ENCODE measurements around the gene MEGF6.

GRCh38 chr1:3645247-3645646 lies 33.9 kb upstream of the MEGF6 start:
- TF ChIP-seq JUN (IDR thresholded peaks at IDR 0.05; ENCODE audit: low read depth, low read length), result no peak
- TF ChIP-seq CTCF (IDR thresholded peaks at IDR 0.05; ENCODE audit: control extremely low read depth in 1 of 3, insufficient read depth in 1 of 3, low read depth in 1 of 3, low read length in 3 of 3), result no peak

Measured in H1 (cell line).